HG02623 (cell line): Measurements from ENCODE around the gene RAB3IL1.
"Not testable (repeated sequence)": the region's sequence is repeated elsewhere in the genome, so short reads cannot be mapped to it uniquely, and the experiment has no call there.

Experiments
- ATAC-seq: cut with Tn5 transposase; IDR thresholded peaks from one replicate; pipeline ENCODE4 v1.9.1; 2021; ENCODE audit warnings: moderate library complexity; ENCODE audit not compliant: unreplicated experiment

Gene RAB3IL1, protein sequence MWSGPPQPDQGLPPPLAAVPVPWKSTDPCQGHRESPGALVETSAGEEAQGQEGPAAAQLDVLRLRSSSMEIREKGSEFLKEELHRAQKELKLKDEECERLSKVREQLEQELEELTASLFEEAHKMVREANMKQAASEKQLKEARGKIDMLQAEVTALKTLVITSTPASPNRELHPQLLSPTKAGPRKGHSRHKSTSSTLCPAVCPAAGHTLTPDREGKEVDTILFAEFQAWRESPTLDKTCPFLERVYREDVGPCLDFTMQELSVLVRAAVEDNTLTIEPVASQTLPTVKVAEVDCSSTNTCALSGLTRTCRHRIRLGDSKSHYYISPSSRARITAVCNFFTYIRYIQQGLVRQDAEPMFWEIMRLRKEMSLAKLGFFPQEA

DNA sequence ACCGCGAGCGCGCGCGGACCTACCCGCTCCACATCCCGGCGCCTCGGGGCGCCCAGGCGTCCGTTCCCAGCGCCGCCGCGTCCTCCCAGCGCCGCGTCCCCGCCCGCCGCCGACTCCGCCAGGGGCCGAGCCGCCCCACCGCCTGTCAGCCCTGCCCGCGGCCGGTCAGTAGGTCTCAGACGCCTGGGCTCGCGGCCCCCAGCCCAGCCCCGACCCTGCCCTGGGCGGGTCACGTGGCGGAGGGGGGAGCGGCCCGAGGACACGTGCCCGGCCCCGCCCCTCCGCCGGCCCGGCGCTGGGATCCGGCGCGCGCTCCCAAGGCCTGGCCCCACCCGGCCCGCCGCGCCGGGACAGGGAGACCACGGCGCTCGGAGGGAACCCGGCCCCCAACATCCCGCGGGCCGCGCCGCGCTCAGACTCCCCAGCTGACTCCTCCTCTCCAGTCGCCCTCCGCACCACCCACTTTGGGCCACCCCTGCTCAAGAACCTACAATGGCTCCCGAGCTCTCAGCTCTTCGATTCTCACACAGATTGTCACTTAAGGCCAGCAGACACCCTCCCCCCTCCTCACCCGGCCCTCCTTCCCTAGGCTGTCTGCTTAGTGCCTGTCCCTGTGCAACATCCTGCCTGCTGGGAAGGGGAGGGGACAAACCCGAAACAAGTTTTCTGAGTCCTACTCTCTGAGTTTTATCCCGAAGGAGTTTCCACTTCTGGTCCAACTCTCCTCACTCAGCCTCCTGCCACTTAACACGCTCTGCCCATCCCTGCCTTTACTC lies at the start of gene RAB3IL1:
RAB3IL1 (minus strand) TSS at position 233 of the 776 bp plus-strand sequence; CDS start at position 34, 199 bp downstream.
- ATAC-seq, result no peak

GRCh38 chr11:61966734-61967115 lies 49.4 kb upstream of the RAB3IL1 start:
- no peak for ATAC-seq

DNA sequence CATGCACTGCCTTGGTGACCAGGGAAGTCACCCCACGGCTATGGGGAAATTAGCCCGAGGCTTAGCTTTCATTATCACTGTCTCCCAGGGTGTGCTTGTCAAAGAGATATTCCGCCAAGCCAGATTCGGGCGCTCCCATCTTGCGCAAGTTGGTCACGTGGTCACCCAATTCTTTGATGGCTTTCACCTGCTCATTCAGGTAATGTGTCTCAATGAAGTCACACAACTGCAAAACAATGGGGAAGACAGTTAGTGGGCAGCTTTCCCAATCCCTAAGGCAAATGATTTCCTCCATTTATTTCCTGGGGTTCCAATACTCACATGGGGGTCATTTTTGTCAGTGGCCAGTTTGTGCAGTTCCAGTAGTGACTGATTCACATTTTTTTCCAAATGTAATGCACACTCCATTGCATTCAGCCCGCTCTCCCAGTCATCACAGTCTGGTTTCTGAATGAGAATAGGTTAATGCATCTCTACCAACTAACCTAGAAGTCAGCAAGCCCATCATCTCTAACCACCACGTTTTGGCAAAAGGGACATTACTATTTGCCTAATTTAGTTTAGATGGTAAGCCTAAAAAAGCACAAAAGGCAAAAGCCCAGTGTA lies 47.4 kb upstream of the RAB3IL1 start:
- ATAC-seq, result not testable (repeated sequence)

DNA sequence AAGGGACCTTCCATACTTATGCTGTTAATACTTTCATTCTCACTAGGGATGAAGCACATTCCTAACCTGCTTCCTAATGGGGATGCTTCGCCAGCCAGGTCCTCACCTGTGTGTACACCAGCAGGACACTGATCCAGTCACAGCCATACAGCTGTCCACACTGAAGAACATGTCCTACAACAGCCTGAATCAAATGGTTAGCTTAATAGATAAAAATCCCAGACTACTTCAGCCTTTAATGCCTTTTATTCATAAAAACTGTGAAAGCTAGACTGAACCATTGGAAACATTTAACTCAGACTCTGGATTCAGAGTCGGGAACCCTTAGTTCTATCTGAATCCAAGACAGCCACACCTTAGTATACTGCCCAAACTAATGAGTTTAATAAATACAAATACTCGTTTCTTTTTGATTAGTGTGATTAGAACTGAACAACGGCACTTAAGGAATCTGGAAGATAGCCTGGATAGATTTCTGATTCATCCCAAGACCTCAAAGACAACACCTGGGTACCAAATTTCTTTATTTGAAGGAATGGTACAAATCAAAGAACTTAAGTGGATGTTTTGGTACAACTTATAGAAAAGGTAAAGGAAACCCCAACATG lies 46.8 kb upstream of the RAB3IL1 start:
- ATAC-seq, result no peak

DNA sequence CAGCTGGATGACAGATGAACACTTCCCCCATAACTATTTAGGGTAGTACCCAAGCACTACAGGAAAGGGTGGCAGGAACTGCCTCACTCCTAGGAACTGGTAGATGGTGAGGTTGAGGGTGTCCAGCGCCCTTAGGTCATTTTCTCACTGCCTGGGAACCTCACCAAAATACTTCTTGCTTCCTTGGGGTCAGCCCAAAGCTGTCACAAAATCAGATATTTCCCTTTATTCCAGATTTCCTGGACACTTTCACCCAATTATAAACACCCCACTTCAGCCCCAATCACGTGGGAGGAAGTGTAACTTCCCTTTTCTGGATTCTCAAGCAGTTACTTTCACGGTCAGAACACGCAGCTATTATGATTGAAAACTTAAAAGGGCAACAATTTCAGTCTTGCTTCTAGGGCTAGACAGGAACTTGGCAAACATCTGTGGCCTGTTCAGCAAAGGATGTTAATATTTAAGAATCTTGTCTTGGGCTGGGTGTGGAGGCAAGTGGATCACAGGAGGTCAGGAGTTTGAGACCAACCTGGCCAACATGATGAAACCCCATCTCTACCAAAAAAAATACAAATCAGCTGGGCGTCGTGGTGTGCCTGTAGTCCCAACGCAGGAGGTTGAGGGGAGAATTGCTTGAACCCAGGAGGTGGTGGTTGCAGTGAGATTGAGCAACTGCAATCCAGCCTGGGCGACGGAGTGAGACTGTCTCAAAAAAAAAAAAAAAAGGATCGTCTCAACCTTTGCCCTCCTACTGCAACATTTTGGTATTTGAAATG lies 46.1 kb upstream of the RAB3IL1 start:
- no peak for ATAC-seq

DNA sequence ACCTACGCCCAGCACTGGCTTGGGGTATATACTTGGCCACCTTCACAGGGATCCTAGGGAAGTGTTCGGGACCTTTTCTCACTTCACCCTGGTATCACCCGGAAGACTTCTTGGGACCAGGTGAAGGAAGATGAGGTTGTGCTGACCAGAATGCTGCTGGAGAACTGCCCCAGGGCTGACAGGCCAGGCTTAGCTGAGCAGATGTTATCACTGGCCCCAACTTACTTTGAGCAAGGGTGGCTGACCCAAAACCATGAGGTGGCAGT lies 45.6 kb upstream of the RAB3IL1 start:
- no peak for ATAC-seq

GRCh38 chr11:61962213-61963015 lies 45.0 kb upstream of the RAB3IL1 start:
- no peak for ATAC-seq

DNA sequence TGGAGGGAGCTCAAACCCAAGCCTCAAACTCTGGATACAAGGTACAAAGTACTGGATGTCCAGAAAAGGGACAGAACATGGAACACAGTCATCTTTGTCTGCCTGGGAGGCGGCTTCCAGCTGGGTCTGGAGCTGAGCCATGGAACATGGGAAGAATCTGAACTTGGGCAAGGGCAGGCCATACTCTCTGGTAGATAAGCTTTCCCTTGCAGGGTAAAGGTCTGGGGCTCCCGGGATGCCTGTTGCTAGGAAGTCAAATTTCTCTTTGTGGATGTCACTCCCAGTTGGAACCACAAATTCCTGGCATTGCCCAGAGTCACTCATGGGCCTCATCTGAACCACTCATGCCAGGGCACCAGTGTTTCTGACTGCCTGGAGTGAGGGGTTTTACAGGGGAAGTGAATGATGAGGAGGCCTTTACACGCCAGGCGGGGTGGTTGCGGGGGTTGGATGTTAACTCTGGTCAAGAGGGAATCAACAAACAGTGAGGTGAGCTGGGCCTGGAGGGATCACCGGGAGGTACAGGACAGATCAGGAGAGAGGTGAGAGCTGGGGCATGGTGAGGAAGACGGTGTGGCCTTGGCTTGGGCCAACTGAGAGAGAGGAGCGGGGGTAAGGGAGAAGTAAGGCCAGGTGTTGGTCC lies 44.3 kb upstream of the RAB3IL1 start:
- no peak for ATAC-seq

DNA sequence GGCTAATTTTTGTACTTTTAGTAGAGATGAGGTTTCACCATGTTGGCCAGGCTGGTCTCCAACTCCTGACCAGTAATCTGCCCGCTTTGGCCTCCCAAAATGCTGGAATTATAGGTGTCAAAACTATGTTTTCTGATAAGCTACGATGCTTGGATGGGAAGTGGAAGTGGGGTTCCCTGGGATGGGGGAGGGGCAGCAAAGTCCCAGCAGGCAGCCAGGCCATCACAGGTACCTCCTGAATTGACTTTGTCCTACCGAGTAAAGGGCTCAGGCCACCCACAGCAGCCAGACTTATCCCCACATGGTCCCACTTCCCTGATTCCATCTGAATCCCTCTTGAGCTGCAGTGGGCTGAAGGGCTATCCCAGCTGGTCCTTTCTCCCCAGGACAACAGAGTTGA lies 43.2 kb upstream of the RAB3IL1 start:
- ATAC-seq, result no peak

GRCh38 chr11:61959678-61960077 lies 42.3 kb upstream of the RAB3IL1 start:
- no peak for ATAC-seq

DNA sequence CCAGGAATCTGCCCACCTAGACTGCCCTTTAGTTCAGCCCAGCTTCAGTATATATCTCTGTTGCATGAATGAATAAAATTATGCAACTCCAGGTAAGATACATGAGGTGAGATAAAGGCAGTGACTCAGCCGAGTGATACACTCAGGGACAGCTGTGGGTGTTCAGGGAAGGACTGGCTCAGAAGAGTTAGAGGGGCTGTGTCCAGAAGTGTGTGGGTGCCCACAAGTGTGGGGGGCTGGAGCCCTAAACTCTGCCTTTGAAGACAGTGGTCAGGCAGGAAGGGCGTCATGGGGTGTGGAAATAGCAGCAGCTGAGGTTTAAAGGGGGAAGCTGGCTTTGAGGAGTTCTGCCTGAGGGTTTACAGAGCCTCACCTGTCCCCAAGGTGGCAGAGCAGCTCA lies 41.7 kb upstream of the RAB3IL1 start:
- ATAC-seq, result no peak

DNA sequence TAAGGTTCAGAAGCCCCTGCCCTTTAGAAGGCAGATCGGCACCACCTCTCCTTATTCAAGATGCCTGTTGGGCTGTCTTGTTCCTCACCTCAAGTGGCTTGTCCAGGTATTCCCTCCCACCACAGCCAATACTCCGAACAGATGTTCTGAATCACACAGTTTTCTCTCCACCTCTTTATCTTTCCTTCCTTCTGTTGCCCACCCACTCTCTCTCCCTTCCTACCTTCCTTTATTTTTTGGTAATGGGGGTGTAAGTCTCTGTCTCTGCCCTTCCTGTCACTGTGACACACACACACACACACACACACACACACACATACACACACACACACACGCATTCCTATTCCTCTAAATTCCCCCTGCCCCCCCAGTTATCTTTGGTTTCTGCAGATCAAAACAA lies 41.2 kb upstream of the RAB3IL1 start:
- ATAC-seq, result no peak

- no peak for ATAC-seq
Observed at GRCh38 chr11:61957021-61957770, 39.8 kb upstream of the RAB3IL1 start.

GRCh38 chr11:61956191-61957020 lies 39.0 kb upstream of the RAB3IL1 start:
- ATAC-seq, result no peak

DNA sequence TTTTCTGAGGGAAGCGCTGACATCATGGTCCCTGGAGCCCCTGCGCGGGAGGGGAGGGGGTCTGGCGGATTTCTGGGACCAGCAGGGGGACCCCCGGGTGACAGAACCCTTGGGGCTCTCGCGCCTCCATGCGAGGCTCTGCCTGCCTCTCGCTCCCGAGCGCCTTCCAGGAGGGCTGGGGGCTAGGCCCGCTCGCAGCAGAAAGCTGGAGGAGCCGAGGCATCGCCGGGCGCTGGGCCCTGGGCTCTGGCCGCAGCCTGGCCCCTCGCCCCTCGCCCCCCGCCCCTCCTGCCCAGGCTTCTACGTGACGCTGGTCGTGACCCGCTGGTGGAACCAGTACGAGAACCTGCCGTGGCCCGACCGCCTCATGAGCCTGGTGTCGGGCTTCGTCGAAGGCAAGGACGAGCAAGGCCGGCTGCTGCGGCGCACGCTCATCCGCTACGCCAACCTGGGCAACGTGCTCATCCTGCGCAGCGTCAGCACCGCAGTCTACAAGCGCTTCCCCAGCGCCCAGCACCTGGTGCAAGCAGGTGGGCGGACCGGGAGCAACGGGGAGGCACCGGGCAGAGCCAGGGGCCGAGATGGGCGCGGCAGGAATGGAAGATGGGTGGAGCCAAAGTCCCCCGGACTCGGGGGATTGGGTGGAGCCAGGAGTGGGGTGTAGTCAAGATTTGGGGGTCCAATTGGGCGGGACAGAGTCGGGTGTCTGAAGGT lies 38.2 kb upstream of the RAB3IL1 start:
- ATAC-seq, result no peak

GRCh38 chr11:61954851-61955421 lies 37.6 kb upstream of the RAB3IL1 start:
- ATAC-seq, result no peak
